GM12873 (cell line): Measurements from ENCODE around the gene TAB2.

ENCODE experiments used
- TF ChIP-seq, protein P1 (sequence below): IDR thresholded peaks from 2 replicates; pipeline ENCODE4 v1.5.1; 2012; ENCODE audit warnings: low read depth, mild to moderate bottlenecking, moderate library complexity, low read length, control low read depth; ENCODE audit not compliant: insufficient read depth; ENCODE audit errors: missing control alignments

TAB2 gene

DNA sequence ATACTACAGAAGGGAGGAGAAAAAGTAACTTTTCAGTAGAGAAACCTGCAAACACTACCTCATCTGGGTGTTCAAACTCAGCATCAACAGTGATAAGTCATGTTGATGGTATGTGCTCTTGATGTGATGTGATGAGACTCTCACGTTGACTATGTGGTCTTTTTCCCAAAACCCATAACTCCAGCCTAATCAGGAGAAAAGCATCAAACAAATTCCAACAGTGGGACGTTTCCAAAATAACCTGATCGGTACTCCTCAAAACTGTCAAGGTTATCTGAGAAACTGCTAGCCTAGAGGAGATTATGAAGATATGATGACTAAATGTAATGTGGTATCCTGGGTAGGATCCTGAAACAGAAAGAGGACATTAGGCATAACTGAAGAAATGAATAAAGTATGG is 41.9 kb upstream of the TAB2 start:
- TF ChIP-seq, protein P1, sequence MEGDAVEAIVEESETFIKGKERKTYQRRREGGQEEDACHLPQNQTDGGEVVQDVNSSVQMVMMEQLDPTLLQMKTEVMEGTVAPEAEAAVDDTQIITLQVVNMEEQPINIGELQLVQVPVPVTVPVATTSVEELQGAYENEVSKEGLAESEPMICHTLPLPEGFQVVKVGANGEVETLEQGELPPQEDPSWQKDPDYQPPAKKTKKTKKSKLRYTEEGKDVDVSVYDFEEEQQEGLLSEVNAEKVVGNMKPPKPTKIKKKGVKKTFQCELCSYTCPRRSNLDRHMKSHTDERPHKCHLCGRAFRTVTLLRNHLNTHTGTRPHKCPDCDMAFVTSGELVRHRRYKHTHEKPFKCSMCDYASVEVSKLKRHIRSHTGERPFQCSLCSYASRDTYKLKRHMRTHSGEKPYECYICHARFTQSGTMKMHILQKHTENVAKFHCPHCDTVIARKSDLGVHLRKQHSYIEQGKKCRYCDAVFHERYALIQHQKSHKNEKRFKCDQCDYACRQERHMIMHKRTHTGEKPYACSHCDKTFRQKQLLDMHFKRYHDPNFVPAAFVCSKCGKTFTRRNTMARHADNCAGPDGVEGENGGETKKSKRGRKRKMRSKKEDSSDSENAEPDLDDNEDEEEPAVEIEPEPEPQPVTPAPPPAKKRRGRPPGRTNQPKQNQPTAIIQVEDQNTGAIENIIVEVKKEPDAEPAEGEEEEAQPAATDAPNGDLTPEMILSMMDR = no peak

DNA sequence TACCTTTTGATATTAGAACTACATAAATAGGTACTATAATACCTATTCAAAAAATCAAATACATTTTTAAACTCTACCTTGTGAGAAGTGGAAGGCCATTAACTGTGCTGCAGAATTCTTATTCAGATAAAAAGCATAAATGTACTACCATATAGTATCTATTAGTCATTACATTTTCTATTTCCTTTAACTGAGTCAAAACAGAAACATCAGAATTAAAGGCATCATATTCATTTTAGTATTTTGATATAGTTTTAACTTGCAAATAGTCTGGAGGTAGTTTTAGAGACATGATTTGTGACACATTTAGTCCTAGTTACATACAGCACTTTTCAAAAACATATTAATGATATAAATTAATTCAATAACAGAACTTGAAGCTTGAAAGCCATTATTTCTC is 39.9 kb upstream of the TAB2 start:
- TF ChIP-seq, protein P1 = no peak

DNA sequence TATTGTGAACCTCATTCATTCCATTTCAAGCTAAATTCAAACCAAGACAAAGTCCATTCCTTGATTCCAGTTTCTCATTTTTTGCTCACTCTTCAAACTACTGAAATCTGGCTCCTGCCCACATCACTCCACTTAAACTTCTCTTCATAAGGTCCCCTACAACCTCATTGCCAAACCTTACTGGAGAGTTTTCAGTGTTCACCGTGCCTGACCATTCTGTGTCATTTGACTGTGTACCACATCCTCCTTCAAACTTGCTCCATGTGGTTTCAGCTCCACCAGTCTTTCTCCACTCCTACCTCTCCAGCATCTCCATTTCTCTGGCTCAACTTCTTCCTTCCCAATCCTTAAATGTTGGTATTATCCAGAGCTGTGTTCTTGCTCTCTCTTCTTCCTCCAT is 38.5 kb upstream of the TAB2 start:
- TF ChIP-seq, protein P1 = no peak

DNA sequence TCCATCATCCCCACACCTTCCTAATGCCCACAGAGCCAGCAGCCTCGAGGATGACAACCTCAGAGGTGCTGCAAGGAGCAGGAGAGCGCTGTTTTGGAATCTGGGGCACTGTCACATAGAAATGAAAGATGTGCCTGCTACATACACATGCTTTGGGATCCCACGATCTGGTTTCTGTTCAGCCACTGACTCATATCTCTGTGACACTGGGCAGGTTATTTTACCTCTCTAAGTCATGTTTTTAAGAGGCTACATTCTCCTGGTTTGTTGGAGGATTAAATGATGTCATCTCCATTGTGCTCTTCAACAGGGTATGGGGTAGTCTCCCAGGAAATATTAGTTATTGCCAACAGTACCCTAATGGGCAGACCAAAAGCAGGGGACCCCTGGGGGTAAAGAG is 32.6 kb upstream of the TAB2 start:
- TF ChIP-seq, protein P1 = no peak

DNA sequence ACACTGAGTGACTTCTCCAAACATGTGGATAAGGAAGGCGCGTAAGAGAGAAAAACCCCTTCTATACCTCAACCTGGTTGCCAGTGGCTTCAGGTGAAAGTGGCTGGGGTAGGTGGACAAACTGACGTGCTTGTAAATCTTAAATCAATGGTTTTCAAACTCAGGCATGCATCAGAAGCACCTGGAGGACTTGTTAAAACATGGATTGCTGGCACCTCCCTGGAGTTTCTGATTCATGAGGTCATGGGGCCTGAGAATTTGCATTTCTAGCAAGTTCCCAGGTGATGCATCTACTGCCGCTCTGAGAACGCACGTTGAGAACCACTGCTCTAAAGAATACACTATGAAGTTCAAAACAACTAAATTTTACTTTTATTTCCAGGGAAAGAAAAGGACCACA is 31.9 kb upstream of the TAB2 start:
- TF ChIP-seq, protein P1 = no peak

DNA sequence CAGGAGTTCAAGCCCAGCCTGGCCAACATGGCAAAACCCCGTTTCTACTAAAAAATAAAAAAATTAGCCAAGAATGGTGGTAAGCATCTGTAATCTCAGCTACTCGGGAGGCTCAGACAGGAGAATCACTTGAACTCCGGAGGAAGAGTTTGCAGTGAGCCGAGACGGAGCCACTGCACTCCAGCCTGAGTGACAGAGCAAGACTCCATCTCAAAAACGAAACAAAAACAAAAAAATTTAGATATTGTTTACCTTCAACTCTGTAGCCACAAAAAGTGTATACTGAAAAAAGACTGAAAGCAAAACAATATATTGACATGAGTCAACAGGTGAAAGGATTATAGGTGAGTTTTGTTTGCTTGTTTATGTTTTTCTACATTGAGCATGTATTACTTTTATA is 30.6 kb upstream of the TAB2 start:
- TF ChIP-seq, protein P1 = no peak

DNA sequence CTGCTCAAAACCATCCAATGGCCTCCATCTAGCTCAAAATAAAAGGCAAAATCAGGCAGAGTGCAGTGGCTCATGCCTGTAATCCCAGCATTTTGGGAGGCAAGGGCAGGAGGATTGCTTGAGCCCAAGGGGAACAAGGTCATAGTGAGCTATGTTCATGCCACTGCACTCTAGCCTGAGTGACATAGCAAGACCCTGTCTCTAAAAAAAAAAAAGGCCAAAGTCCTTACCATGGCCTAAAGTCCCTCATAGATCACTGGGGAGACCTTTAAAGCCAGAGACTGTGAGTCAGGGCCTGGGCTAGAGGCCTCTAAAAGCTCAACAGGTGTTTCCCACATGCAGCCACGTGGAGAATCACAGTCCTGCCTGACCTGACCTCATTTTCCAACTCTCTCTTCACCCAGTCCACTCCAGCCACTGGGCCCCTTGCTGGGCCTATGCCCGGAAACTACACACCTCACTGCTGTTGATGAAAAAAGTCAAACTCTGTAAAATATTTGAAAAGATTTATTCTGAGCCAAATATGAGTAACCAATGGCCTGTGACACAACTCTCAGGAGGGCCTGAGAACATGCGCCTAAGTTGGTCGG is 28.2 kb upstream of the TAB2 start:
- TF ChIP-seq, protein P1 = no peak
